Pulmonary artery endothelial cell (primary cell): ENCODE data around the gene FIGLA. TPM values are rescaled to one million over a fixed set of nuclear protein-coding genes. Genes with fewer than 3 reads are reported as not detected.
"Not testable (repeated sequence)": the region's sequence is repeated elsewhere in the genome, so short reads cannot be mapped to it uniquely, and the experiment has no call there.

Experiments
- DNase-seq: peaks from one replicate; pipeline ENCODE4 v3.0.0-alpha.2; 2011; ENCODE audit warnings: low read depth, low spot score
- total RNA-seq: library from RNA; depleted of rRNA; stranded (reverse); fragments of >200 nt; gene quantifications from 2 replicates; pipeline ENCODE4 v1.2.3, GENCODE V29; 2014

The FIGLA gene
- total RNA-seq, 1 donor from 2014 or later: not detected

GRCh38 chr2:70746094-70746974, 44.1 kb downstream of the FIGLA start:
- DNase-seq: no peak

- no peak for DNase-seq
Measured at GRCh38 chr2:70745276-70745825, 45.1 kb downstream of the FIGLA start.

GRCh38 chr2:70744397-70744796, 46.0 kb downstream of the FIGLA start:
- no peak for DNase-seq

GRCh38 chr2:70743677-70744076, 46.8 kb downstream of the FIGLA start:
- no peak for DNase-seq

- DNase-seq: no peak
Measured at GRCh38 chr2:70743068-70743467, 47.4 kb downstream of the FIGLA start.

GRCh38 chr2:70739492-70739891, 51.0 kb downstream of the FIGLA start:
- not testable (repeated sequence) for DNase-seq

GRCh38 chr2:70738159-70738558, 52.3 kb downstream of the FIGLA start:
- DNase-seq: no peak

GRCh38 chr2:70735071-70735470, 55.4 kb downstream of the FIGLA start:
- DNase-seq: no peak

GRCh38 chr2:70733646-70734180, 56.7 kb downstream of the FIGLA start:
- DNase-seq: no peak

- no peak for DNase-seq
Measured at GRCh38 chr2:70732766-70733645, 57.4 kb downstream of the FIGLA start.

GRCh38 chr2:70730730-70731129, 59.7 kb downstream of the FIGLA start:
- no peak for DNase-seq

- no peak for DNase-seq
Measured at GRCh38 chr2:70729647-70730046, 60.8 kb downstream of the FIGLA start.

- DNase-seq: no peak
Measured at GRCh38 chr2:70728128-70728527, 62.3 kb downstream of the FIGLA start.

Other genes with a start within 250 kb of the FIGLA start
- 0.26 and 0.32 TPM in 2 replicates for gene TGFA, start 236.8 kb downstream of the FIGLA start, total RNA-seq
- 2.6 and 4.6 TPM in 2 replicates for gene ADD2, start 22.4 kb downstream of the FIGLA start, total RNA-seq
- not detected in 2 replicates for gene CLEC4F, start 30.0 kb upstream of the FIGLA start, total RNA-seq
- gene CD207, start 45.2 kb upstream of the FIGLA start, total RNA-seq: not detected in 2 replicates
- 0.26 and 0.35 TPM in 2 replicates for gene VAX2, start 109.9 kb upstream of the FIGLA start, total RNA-seq
- not detected in 2 replicates for gene ATP6V1B1, start 145.3 kb upstream of the FIGLA start, total RNA-seq
- gene ANKRD53, start 188.0 kb upstream of the FIGLA start, total RNA-seq: 0.14 and 0.20 TPM in 2 replicates
- gene TEX261, start 204.2 kb upstream of the FIGLA start, total RNA-seq: 28.6 and 54.1 TPM in 2 replicates